ENCODE data around the gene MAP1B. TPM values are rescaled to one million over a fixed set of nuclear protein-coding genes. Genes with fewer than 3 reads are reported as not detected.

The MAP1B gene
- polyA plus RNA-seq, 1 donor (not counting 4 experiments of a cell fraction or from before 2014, with no cell fraction given) = 3.3 TPM

- no peak for FAIRE-seq
- Histone ChIP-seq H3K27ac (ENCODE audit: control insufficient read depth, insufficient read depth, low read length) (no peak overlapping the region), H2AFZ (ENCODE audit: control insufficient read depth, low read length) (no peak overlapping the region)
Measured at GRCh38 chr5:72140711-72141110, 33.4 kb downstream of the MAP1B start.

GRCh38 chr5:72141440-72142355, 34.4 kb downstream of the MAP1B start:
- no peak overlapping the region for H3K9ac ChIP-seq (ENCODE audit: control insufficient read depth, extremely low read depth, insufficient read depth, low read length)
- TF ChIP-seq CTCF (optimal IDR thresholded peaks at IDR 0.05 in 1 of 3, IDR thresholded peaks at IDR 0.05 in 1 of 3, conservative IDR thresholded peaks at IDR 0.05 in 1 of 3; ENCODE audit: extremely low read depth in 1 of 3, insufficient read depth in 2 of 3, low read length in 3 of 3) (no peak), EZH2 (IDR thresholded peaks at IDR 0.05; ENCODE audit: low read length) (no peak)

More at GRCh38 chr5:72140711-72141110, 33.4 kb downstream of the MAP1B start:
- H3K9ac ChIP-seq (ENCODE audit: control insufficient read depth, extremely low read depth, insufficient read depth, low read length) = no peak overlapping the region
- H3K79me2 ChIP-seq (ENCODE audit: control insufficient read depth, insufficient read depth, low read length) = no peaks in the 10 kb centered on the region
- H3K27me3 ChIP-seq (ENCODE audit: control insufficient read depth, extremely low read depth, insufficient read depth, low read length) = peaks cover 9% of the 10 kb centered on the region
- H3K9me1 ChIP-seq (ENCODE audit: control insufficient read depth, extremely low read depth, insufficient read depth, low read length) = no peaks in the 10 kb centered on the region
- TF ChIP-seq CTCF (optimal IDR thresholded peaks at IDR 0.05 in 1 of 3, IDR thresholded peaks at IDR 0.05 in 1 of 3, conservative IDR thresholded peaks at IDR 0.05 in 1 of 3; ENCODE audit: extremely low read depth in 1 of 3, insufficient read depth in 2 of 3, low read length in 3 of 3) (no peak), EZH2 (IDR thresholded peaks at IDR 0.05; ENCODE audit: low read length) (no peak)
- H3K4me2 ChIP-seq (ENCODE audit: control insufficient read depth, extremely low read depth, insufficient read depth, low read depth, low read length) = no peak overlapping the region
- H3K36me3 ChIP-seq (ENCODE audit: control insufficient read depth in 2 of 2, extremely low read depth in 1 of 2, insufficient read depth in 2 of 2, low read length in 2 of 2) = no peaks in the 10 kb centered on the region
- H3K9me3 ChIP-seq (ENCODE audit: control insufficient read depth, low read depth, low read length) = no peaks in the 10 kb centered on the region
- no peak overlapping the region for H3K4me3 ChIP-seq (ENCODE audit: control insufficient read depth in 2 of 3, extremely low read depth in 1 of 3, insufficient read depth in 2 of 3, low read depth in 1 of 3, low read length in 3 of 3)
- peaks cover 37% of the 10 kb centered on the region for H3K4me1 ChIP-seq (ENCODE audit: control insufficient read depth, extremely low read depth, insufficient read depth, low read length)
- dilution Hi-C loops (cut with MboI; ENCODE audit: extremely low pct_ligation_motif_present, low sequenced_read_pairs) = no loop called here
- DNase-seq (ENCODE audit: low read depth, low spot score) = no peak
- peaks cover 3% of the 10 kb centered on the region for H4K20me1 ChIP-seq (ENCODE audit: control insufficient read depth, extremely low read depth, insufficient read depth, low read length)

More at GRCh38 chr5:72141440-72142355, 34.4 kb downstream of the MAP1B start:
- Histone ChIP-seq H3K4me1 (ENCODE audit: control insufficient read depth, extremely low read depth, insufficient read depth, low read length) (peaks cover 28% of the 10 kb centered on the region), H3K79me2 (ENCODE audit: control insufficient read depth, insufficient read depth, low read length) (no peaks in the 10 kb centered on the region), H3K27me3 (ENCODE audit: control insufficient read depth, extremely low read depth, insufficient read depth, low read length) (peaks cover 9% of the 10 kb centered on the region), H3K4me2 (ENCODE audit: control insufficient read depth, extremely low read depth, insufficient read depth, low read depth, low read length) (no peak overlapping the region), H2AFZ (ENCODE audit: control insufficient read depth, low read length) (no peak overlapping the region), H3K9me3 (ENCODE audit: control insufficient read depth, low read depth, low read length) (no peaks in the 10 kb centered on the region), H3K27ac (ENCODE audit: control insufficient read depth, insufficient read depth, low read length) (no peak overlapping the region), H3K36me3 (ENCODE audit: control insufficient read depth in 2 of 2, extremely low read depth in 1 of 2, insufficient read depth in 2 of 2, low read length in 2 of 2) (no peaks in the 10 kb centered on the region), H3K9me1 (ENCODE audit: control insufficient read depth, extremely low read depth, insufficient read depth, low read length) (no peaks in the 10 kb centered on the region), H4K20me1 (ENCODE audit: control insufficient read depth, extremely low read depth, insufficient read depth, low read length) (peaks cover 3% of the 10 kb centered on the region), H3K4me3 (ENCODE audit: control insufficient read depth in 2 of 3, extremely low read depth in 1 of 3, insufficient read depth in 2 of 3, low read depth in 1 of 3, low read length in 3 of 3) (no peak overlapping the region)
- FAIRE-seq (no peak), DNase-seq (ENCODE audit: low read depth, low spot score) (no peak)
- dilution Hi-C loops (cut with MboI; ENCODE audit: extremely low pct_ligation_motif_present, low sequenced_read_pairs) = no loop called here
